ENCODE measurements around the gene EFR3B.

- TF ChIP-seq EZH2 (IDR thresholded peaks at IDR 0.05), result no peak
- TF ChIP-seq CTCF (IDR thresholded peaks at IDR 0.05), result no peak
- TF ChIP-seq EZH2phosphoT487 (IDR thresholded peaks at IDR 0.05), result no peak
These were observed 88.1 kb downstream of the EFR3B start for GRCh38 chr2:25129901-25130520.

Measured in neural progenitor cell (in vitro differentiated cells).